GM18861 (cell line): ENCODE measurements around the gene EYS.
"Not testable (repeated sequence)": the region's sequence is repeated elsewhere in the genome, so short reads cannot be mapped to it uniquely, and the experiment has no call there.

Experiments used
- ATAC-seq: cut with Tn5 transposase; IDR thresholded peaks from one replicate; pipeline ENCODE4 v1.9.1; 2021; ENCODE audit not compliant: unreplicated experiment

Gene EYS

GRCh38 chr6:63935732-63936131 is 1771.3 kb downstream of the EYS start:
- ATAC-seq = no peak

GRCh38 chr6:63933948-63934347 is 1773.1 kb downstream of the EYS start:
- not testable (repeated sequence) for ATAC-seq

GRCh38 chr6:63930848-63931247 is 1776.2 kb downstream of the EYS start:
- no peak for ATAC-seq

GRCh38 chr6:63929111-63929510 is 1777.9 kb downstream of the EYS start:
- ATAC-seq = no peak

- no peak for ATAC-seq
These were observed 1778.4 kb downstream of the EYS start for GRCh38 chr6:63928613-63929012.

- ATAC-seq = no peak
These were observed 1779.8 kb downstream of the EYS start for GRCh38 chr6:63926950-63927927.

GRCh38 chr6:63926258-63926780 is 1780.7 kb downstream of the EYS start:
- ATAC-seq = no peak

- ATAC-seq = peak; percentile 70
These were observed 1783.8 kb downstream of the EYS start for GRCh38 chr6:63923139-63923739.

- ATAC-seq = no peak
These were observed 1787.4 kb downstream of the EYS start for GRCh38 chr6:63919556-63920110.

- no peak for ATAC-seq
These were observed 1794.1 kb downstream of the EYS start for GRCh38 chr6:63912887-63913286.

GRCh38 chr6:63910863-63911551 is 1796.0 kb downstream of the EYS start:
- ATAC-seq = no peak

GRCh38 chr6:63904650-63905248 is 1802.3 kb downstream of the EYS start:
- ATAC-seq = peak; percentile 86

GRCh38 chr6:63899550-63899949 is 1807.5 kb downstream of the EYS start:
- ATAC-seq = no peak

- no peak for ATAC-seq
These were observed 1809.1 kb downstream of the EYS start for GRCh38 chr6:63897952-63898351.

GRCh38 chr6:63897459-63897858 is 1809.6 kb downstream of the EYS start:
- no peak for ATAC-seq

GRCh38 chr6:63888416-63888815 is 1818.6 kb downstream of the EYS start:
- no peak for ATAC-seq

GRCh38 chr6:63887804-63888203 is 1819.2 kb downstream of the EYS start:
- not testable (repeated sequence) for ATAC-seq

GRCh38 chr6:63887002-63887751 is 1819.8 kb downstream of the EYS start:
- ATAC-seq = peak; percentile 88

GRCh38 chr6:63886341-63886740 is 1820.7 kb downstream of the EYS start:
- ATAC-seq = no peak

- ATAC-seq = peak; percentile 52
These were observed 1823.4 kb downstream of the EYS start for GRCh38 chr6:63883597-63883996.
